Neural progenitor cell (in vitro differentiated cells): Measurements from ENCODE around the gene CFAP61. TPM values are rescaled to one million over a fixed set of nuclear protein-coding genes. Genes with fewer than 3 reads are reported as not detected.

ENCODE experiments used
- DNase-seq: peaks from one replicate; pipeline ENCODE4 v3.0.0-alpha.2; 2016; ENCODE audit warnings: low spot score
- H2AFZ ChIP-seq: fragments of 200-600 bp; sonication (generic); replicated peaks from 2 replicates; pipeline ENCODE4 v1.6.1; 2016; ENCODE audit warnings: antibody characterized with exemption
- H3F3A ChIP-seq: fragments of 200-600 bp; sonication (generic); 2 replicates; pipeline ENCODE4 v1.6.1; 2016; ENCODE audit warnings: antibody characterized with exemption, low read depth
- H3K27ac ChIP-seq: fragments of 200-600 bp; sonication (generic); 2 replicates; pipeline ENCODE4 v1.5.1; 2016; ENCODE audit warnings: mild to moderate bottlenecking
- H3K27me3 ChIP-seq: fragments of 200-600 bp; sonication (generic); 2 replicates; pipeline ENCODE4 v1.6.1; 2016; ENCODE audit warnings: mild to moderate bottlenecking, moderate library complexity
- H3K36me3 ChIP-seq: fragments of 200-600 bp; sonication (generic); 2 replicates; pipeline ENCODE4 v1.5.1; 2016
- H3K4me1 ChIP-seq: fragments of 200-600 bp; sonication (generic); 2 replicates; pipeline ENCODE4 v1.6.1; 2016; ENCODE audit warnings: mixed run types
- H3K4me2 ChIP-seq: fragments of 200-600 bp; sonication (generic); 2 replicates; pipeline ENCODE4 v1.6.1; 2016
- H3K4me3 ChIP-seq: fragments of 200-600 bp; sonication (generic); 2 replicates; pipeline ENCODE4 v1.5.1; 2016
- H3K79me2 ChIP-seq: fragments of 200-600 bp; sonication (generic); 2 replicates; pipeline ENCODE4 v1.6.1; 2016; ENCODE audit warnings: low read depth
- H3K9ac ChIP-seq: fragments of 200-600 bp; sonication (generic); 2 replicates; pipeline ENCODE4 v1.6.1; 2016
- H3K9me3 ChIP-seq: fragments of 200-600 bp; sonication (generic); 2 replicates; pipeline ENCODE4 v1.5.1; 2016; ENCODE audit warnings: low read depth
- H4K20me1 ChIP-seq: fragments of 200-600 bp; sonication (generic); 2 replicates; pipeline ENCODE4 v1.6.1; 2016; ENCODE audit warnings: low read depth
- H3K27ac Mint-ChIP-seq: 3 replicates; pipeline ENCODE4 v1.8.0; 2021; ENCODE audit warnings: mixed read lengths
- H3K27me3 Mint-ChIP-seq: 2 replicates; pipeline ENCODE4 v1.8.0; 2022; ENCODE audit warnings: low read depth, mild to moderate bottlenecking, inconsistent platforms, moderate library complexity, mixed read lengths; ENCODE audit not compliant: insufficient read depth
- H3K36me3 Mint-ChIP-seq: 3 replicates; pipeline ENCODE4 v1.8.0; 2021; ENCODE audit warnings: mixed read lengths
- H3K4me1 Mint-ChIP-seq: 3 replicates; pipeline ENCODE4 v1.8.0; 2021; ENCODE audit warnings: mixed read lengths
- H3K4me3 Mint-ChIP-seq: 3 replicates; pipeline ENCODE4 v1.8.0; 2021; ENCODE audit warnings: mild to moderate bottlenecking, moderate library complexity, mixed read lengths
- H3K9me3 Mint-ChIP-seq: 3 replicates; pipeline ENCODE4 v1.8.0; 2020; ENCODE audit warnings: mixed read lengths
- EZH2 ChIP-seq: fragments of 200-600 bp; sonication (generic); IDR thresholded peaks from 2 replicates; pipeline ENCODE4 v1.6.1; 2017; ENCODE audit warnings: antibody characterized with exemption, mild to moderate bottlenecking, moderate library complexity
- EZH2phosphoT487 ChIP-seq: fragments of 200-600 bp; sonication (generic); IDR thresholded peaks from 2 replicates; pipeline ENCODE4 v1.6.1; 2017; ENCODE audit warnings: antibody characterized with exemption
- total RNA-seq: library from RNA; depleted of rRNA; stranded (reverse); fragments of >200 nt; gene quantifications from 2 replicates; pipeline ENCODE4 v1.2.3, GENCODE V29; 2015; ENCODE audit warnings: low replicate concordance
- TF ChIP-seq, protein P1 (sequence below): fragments of 200-600 bp; sonication (generic); IDR thresholded peaks from 2 replicates; pipeline ENCODE4 v1.5.1; 2017; ENCODE audit warnings: antibody characterized with exemption, mild to moderate bottlenecking

The CFAP61 gene
- total RNA-seq, 1 donor from 2014 or later, result not detected

DNA sequence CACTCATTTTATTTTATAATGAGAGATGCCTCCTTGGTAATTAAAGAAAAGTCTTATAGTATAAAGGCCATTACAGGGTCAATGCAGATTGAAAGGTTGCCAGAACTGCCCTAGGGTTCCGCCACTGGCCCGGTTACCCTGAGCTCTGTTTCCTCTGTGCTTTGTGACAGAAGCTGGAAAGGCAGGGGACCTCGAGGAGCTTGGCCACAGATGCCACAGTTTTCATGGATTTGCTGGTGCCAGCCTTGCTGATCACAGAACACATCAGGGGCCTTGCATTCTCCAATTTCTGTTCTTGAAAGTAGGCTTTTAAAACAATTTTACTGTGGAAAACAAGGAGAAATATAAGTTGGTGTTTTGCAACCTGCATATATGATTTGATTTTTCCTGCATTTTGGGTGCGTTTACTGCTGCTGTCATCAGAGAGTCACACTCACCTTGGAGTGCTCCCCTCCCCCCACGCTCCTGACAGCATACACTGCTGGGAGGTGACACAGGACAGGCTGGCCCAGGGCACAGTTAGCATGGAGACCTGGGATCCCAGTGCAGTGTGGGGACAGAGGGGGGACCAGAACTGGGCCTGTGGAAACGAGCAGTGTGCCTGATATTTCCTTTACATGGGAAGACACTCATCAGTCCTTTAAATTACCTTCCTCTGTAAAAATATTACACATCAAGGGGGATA is 142.8 kb downstream of the CFAP61 start:
- no peak overlapping the region for H3K27ac Mint-ChIP-seq
- H3K27ac ChIP-seq, result no peak overlapping the region
- no peak for DNase-seq

DNA sequence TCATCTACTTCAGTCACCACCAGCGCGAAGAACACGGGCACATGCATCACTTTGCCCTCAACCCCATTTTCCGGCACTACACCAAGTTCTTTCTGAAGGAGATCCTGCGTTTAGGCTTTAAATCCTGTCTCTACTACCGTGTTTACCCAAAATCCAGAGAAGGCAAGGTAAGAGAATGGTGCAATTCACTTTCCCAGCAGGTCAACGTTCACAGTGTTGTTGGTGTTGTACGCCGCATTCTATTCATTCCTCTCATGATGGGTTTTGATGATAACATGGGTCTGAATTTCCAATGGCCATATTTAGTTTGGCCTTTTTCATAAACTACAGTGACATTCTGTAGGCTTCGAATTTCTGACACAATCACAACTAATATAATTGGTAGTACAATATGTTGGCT is 144.3 kb downstream of the CFAP61 start:
- no peak overlapping the region for H3K27ac ChIP-seq
- Mint-ChIP-seq H3K4me3 (no peak overlapping the region), H3K36me3 (no peaks in the 10 kb centered on the region), H3K27me3 (peaks cover 5% of the 10 kb centered on the region), H3K9me3 (no peaks in the 10 kb centered on the region), H3K4me1 (peaks cover 30% of the 10 kb centered on the region), H3K27ac (no peak overlapping the region)
- H3K9ac ChIP-seq, result no peak overlapping the region
- H3K79me2 ChIP-seq, result no peaks in the 10 kb centered on the region
- peaks cover 4% of the 10 kb centered on the region for H3F3A ChIP-seq
- H3K27me3 ChIP-seq, result no peaks in the 10 kb centered on the region
- H4K20me1 ChIP-seq, result no peaks in the 10 kb centered on the region
- H3K4me3 ChIP-seq, result no peak overlapping the region
- no peak for DNase-seq
- no peak overlapping the region for H2AFZ ChIP-seq
- no peak overlapping the region for H3K4me2 ChIP-seq
- H3K9me3 ChIP-seq, result no peaks in the 10 kb centered on the region
- TF ChIP-seq, protein P1, sequence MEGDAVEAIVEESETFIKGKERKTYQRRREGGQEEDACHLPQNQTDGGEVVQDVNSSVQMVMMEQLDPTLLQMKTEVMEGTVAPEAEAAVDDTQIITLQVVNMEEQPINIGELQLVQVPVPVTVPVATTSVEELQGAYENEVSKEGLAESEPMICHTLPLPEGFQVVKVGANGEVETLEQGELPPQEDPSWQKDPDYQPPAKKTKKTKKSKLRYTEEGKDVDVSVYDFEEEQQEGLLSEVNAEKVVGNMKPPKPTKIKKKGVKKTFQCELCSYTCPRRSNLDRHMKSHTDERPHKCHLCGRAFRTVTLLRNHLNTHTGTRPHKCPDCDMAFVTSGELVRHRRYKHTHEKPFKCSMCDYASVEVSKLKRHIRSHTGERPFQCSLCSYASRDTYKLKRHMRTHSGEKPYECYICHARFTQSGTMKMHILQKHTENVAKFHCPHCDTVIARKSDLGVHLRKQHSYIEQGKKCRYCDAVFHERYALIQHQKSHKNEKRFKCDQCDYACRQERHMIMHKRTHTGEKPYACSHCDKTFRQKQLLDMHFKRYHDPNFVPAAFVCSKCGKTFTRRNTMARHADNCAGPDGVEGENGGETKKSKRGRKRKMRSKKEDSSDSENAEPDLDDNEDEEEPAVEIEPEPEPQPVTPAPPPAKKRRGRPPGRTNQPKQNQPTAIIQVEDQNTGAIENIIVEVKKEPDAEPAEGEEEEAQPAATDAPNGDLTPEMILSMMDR, result no peak
- TF ChIP-seq EZH2phosphoT487 (no peak), EZH2 (no peak)
- no peaks in the 10 kb centered on the region for H3K36me3 ChIP-seq
- peaks cover 15% of the 10 kb centered on the region for H3K4me1 ChIP-seq

More for the DNA sequence above, 142.8 kb downstream of the CFAP61 start:
- Histone ChIP-seq H3K36me3 (no peaks in the 10 kb centered on the region), H3K27me3 (no peaks in the 10 kb centered on the region), H3K9ac (no peak overlapping the region), H4K20me1 (no peaks in the 10 kb centered on the region), H3K9me3 (no peaks in the 10 kb centered on the region), H3K4me1 (peaks cover 8% of the 10 kb centered on the region), H3K79me2 (no peaks in the 10 kb centered on the region), H3F3A (peaks cover 2% of the 10 kb centered on the region), H3K4me2 (no peak overlapping the region), H2AFZ (no peak overlapping the region), H3K4me3 (no peak overlapping the region)
- H3K4me3 Mint-ChIP-seq, result no peak overlapping the region
- peaks cover 19% of the 10 kb centered on the region for H3K4me1 Mint-ChIP-seq
- no peaks in the 10 kb centered on the region for H3K36me3 Mint-ChIP-seq
- peaks cover 3% of the 10 kb centered on the region for H3K27me3 Mint-ChIP-seq
- H3K9me3 Mint-ChIP-seq, result no peaks in the 10 kb centered on the region
- TF ChIP-seq EZH2phosphoT487, result no peak
- no peak for TF ChIP-seq EZH2
- TF ChIP-seq, protein P1, result no peak

DNA sequence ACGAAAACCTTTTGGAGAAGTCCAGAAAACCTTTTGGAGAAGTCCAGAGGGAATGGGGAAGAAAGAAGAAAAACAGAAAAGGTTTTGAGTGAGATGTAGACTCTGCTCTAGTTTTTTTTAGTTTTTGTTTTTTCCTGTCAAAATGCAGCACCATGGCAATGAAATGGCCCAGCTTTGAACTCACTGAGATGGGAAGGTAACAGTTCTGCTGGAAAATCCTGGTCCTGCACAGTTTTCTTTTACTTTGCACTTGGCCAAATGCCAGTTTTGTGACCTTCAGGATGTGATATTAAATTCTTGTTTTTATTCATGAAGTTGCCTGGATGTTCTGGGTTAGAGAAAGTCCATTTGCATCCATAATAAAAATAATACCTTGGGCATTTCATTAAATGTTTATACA is 145.7 kb downstream of the CFAP61 start:
- no peak overlapping the region for H3K4me3 ChIP-seq
- no peaks in the 10 kb centered on the region for H3K36me3 ChIP-seq
- Mint-ChIP-seq H3K27me3 (peaks cover 3% of the 10 kb centered on the region), H3K36me3 (no peaks in the 10 kb centered on the region), H3K9me3 (no peaks in the 10 kb centered on the region), H3K27ac (no peak overlapping the region), H3K4me3 (no peak overlapping the region), H3K4me1 (peaks cover 39% of the 10 kb centered on the region)
- H2AFZ ChIP-seq, result no peak overlapping the region
- H3K27ac ChIP-seq, result no peak overlapping the region
- H3K27me3 ChIP-seq, result no peaks in the 10 kb centered on the region
- H4K20me1 ChIP-seq, result no peaks in the 10 kb centered on the region
- no peak for TF ChIP-seq EZH2
- TF ChIP-seq, protein P1, result no peak
- no peak for TF ChIP-seq EZH2phosphoT487
- H3F3A ChIP-seq, result peaks cover 4% of the 10 kb centered on the region
- H3K4me2 ChIP-seq, result no peak overlapping the region
- no peaks in the 10 kb centered on the region for H3K9me3 ChIP-seq
- no peaks in the 10 kb centered on the region for H3K79me2 ChIP-seq
- H3K4me1 ChIP-seq, result peaks cover 15% of the 10 kb centered on the region
- H3K9ac ChIP-seq, result no peak overlapping the region
- DNase-seq, result no peak
